MCF 10A (cell line): Measurements from ENCODE around the gene ZNF664. TPM values are rescaled to one million over a fixed set of nuclear protein-coding genes. Genes with fewer than 3 reads are reported as not detected.

ENCODE experiments used
- BruUV-seq: library from RNA; stranded (reverse); fragments of 400-500 nt; replicated peaks from 2 replicates; lab custom pipeline; 2021; lab: Mats Ljungman, UMichigan
- CTCF ChIA-PET: fragments of 300-600 bp; sonication (Branson Sonifier 250); formaldehyde crosslinking; extraction: SDS; loops from one replicate; lab custom pipeline; 2021; ENCODE audit warnings: antibody characterized with exemption, inconsistent platforms; lab: Yijun Ruan, JAX
- POLR2A ChIA-PET: fragments of 300-600, 350-650 bp; sonication (Branson Sonifier 250); formaldehyde crosslinking; extraction: SDS; loops from one replicate; lab custom pipeline; 2020; ENCODE audit warnings: antibody characterized with exemption, inconsistent platforms; lab: Yijun Ruan, JAX
- DNase-seq: peaks from one replicate; pipeline ENCODE4 v3.0.0-alpha.2; 2018; ENCODE audit not compliant: unreplicated experiment
- H3K27ac Mint-ChIP-seq: one replicate; pipeline ENCODE4 v1.8.0; 2022; ENCODE audit warnings: mild to moderate bottlenecking, low read depth, mixed read lengths; ENCODE audit not compliant: unreplicated experiment
- H3K27me3 Mint-ChIP-seq: one replicate; pipeline ENCODE4 v1.8.0; 2022; ENCODE audit warnings: mixed read lengths; ENCODE audit not compliant: insufficient read depth, unreplicated experiment
- H3K36me3 Mint-ChIP-seq: one replicate; pipeline ENCODE4 v1.8.0; 2022; ENCODE audit warnings: mild to moderate bottlenecking, moderate library complexity, mixed read lengths; ENCODE audit not compliant: insufficient read depth, unreplicated experiment
- H3K4me1 Mint-ChIP-seq: one replicate; pipeline ENCODE4 v1.8.0; 2022; ENCODE audit warnings: mixed read lengths; ENCODE audit not compliant: insufficient read depth, unreplicated experiment
- H3K4me3 Mint-ChIP-seq: one replicate; pipeline ENCODE4 v1.8.0; 2022; ENCODE audit warnings: mild to moderate bottlenecking, moderate library complexity, mixed read lengths; ENCODE audit not compliant: unreplicated experiment
- H3K9me3 Mint-ChIP-seq: one replicate; pipeline ENCODE4 v1.8.0; 2022; ENCODE audit warnings: mixed read lengths; ENCODE audit not compliant: unreplicated experiment
- intact Hi-C: fragments of 100-400 bp; cut with micrococcal nuclease; formaldehyde crosslinking; loops from 2 replicates; pipeline ENCODE4 v1.14.1; 2022
- total RNA-seq: library from RNA; stranded (reverse); gene quantifications from 2 replicates; pipeline ENCODE4 v1.2.3, GENCODE V29; 2022
- TF ChIP-seq, protein P1 (sequence below): fragments of 200-600 bp; IDR thresholded peaks from one replicate; pipeline ENCODE4 v1.8.0; 2022; ENCODE audit warnings: antibody characterized with exemption, mild to moderate bottlenecking; ENCODE audit not compliant: unreplicated experiment

The ZNF664 gene
- total RNA-seq, 1 experiment from 2014 or later, result 123 TPM

DNA sequence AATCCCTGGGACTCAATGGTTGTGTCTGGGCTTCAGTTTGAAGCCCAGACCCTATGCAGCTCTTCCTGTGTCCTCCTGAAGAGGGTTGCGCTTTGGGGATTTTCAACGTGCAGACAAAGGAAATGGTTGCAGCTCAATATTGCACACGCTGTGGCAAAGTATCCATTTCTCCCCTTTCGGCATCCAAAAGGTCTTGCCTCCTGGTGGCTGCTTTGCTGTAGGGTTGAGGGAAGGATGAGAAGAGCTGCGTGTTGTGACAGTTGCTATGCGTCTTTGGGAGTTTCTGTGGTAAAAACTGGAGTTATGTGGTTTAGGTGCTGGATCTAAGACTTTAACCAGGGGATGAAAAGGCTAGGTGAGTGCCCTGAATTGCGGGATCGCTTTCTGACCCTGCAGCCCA is 71.0 kb downstream of the ZNF664 start:
- Mint-ChIP-seq H3K27me3 (no peaks in the 10 kb centered on the region), H3K4me1 (peaks cover 5% of the 10 kb centered on the region), H3K4me3 (no peak overlapping the region), H3K27ac (no peak overlapping the region), H3K36me3 (peaks cover 5% of the 10 kb centered on the region), H3K9me3 (peaks cover 18% of the 10 kb centered on the region)
- TF ChIP-seq, protein P1, sequence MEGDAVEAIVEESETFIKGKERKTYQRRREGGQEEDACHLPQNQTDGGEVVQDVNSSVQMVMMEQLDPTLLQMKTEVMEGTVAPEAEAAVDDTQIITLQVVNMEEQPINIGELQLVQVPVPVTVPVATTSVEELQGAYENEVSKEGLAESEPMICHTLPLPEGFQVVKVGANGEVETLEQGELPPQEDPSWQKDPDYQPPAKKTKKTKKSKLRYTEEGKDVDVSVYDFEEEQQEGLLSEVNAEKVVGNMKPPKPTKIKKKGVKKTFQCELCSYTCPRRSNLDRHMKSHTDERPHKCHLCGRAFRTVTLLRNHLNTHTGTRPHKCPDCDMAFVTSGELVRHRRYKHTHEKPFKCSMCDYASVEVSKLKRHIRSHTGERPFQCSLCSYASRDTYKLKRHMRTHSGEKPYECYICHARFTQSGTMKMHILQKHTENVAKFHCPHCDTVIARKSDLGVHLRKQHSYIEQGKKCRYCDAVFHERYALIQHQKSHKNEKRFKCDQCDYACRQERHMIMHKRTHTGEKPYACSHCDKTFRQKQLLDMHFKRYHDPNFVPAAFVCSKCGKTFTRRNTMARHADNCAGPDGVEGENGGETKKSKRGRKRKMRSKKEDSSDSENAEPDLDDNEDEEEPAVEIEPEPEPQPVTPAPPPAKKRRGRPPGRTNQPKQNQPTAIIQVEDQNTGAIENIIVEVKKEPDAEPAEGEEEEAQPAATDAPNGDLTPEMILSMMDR, result no peak
- POLR2A ChIA-PET, result no interaction called here
- CTCF ChIA-PET, result interaction anchor here (0.5 to 2.1 kb wide), 8 partner anchors 8 to 723 kb away, joined by 3 to 11 read pairs (median 4); no protein-coding TSS in a partner anchor
- intact Hi-C loops, result no loop called here
- no TSS peak for BruUV-seq
- DNase-seq, result no peak

DNA sequence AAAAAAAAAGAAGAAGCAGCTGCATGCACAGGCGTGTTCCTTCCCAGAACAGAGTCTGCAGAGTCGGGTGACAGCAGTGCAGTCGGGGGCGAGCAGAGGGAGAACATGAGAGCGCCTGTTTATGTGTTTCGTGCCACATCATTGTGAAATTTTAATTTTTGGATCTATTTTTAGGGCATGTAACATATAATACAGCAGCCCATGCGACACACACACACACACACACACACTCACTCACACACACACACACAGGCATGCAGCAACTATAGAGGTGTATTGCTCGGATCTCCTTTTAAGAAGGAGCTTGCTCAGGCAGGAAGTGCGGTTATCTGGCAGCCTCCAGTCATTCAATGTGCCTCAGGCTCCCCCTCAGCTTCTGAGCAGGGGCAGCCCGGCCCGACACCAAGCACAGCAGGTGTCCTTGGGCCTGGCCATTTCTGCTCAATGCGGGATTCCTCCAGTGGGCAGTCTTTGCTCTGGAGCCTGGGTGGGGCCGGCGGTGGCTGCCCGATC is 71.8 kb downstream of the ZNF664 start:
- intact Hi-C loops, result no loop called here
- H3K4me3 Mint-ChIP-seq, result no peak overlapping the region
- POLR2A ChIA-PET, result interaction anchor here (0.7 kb wide), 1 partner anchor 865 kb away, joined by 3 read pairs; no protein-coding TSS in a partner anchor
- H3K27ac Mint-ChIP-seq, result no peak overlapping the region
- peaks cover 10% of the 10 kb centered on the region for H3K36me3 Mint-ChIP-seq
- CTCF ChIA-PET, result interaction anchor here (0.6 to 2.9 kb wide), 6 partner anchors 9 to 726 kb away, joined by 3 to 11 read pairs (median 4); no protein-coding TSS in a partner anchor
- H3K9me3 Mint-ChIP-seq, result peaks cover 18% of the 10 kb centered on the region
- peaks cover 5% of the 10 kb centered on the region for H3K4me1 Mint-ChIP-seq
- TF ChIP-seq, protein P1, result no peak
- BruUV-seq, result no TSS peak
- H3K27me3 Mint-ChIP-seq, result no peaks in the 10 kb centered on the region
- no peak for DNase-seq

DNA sequence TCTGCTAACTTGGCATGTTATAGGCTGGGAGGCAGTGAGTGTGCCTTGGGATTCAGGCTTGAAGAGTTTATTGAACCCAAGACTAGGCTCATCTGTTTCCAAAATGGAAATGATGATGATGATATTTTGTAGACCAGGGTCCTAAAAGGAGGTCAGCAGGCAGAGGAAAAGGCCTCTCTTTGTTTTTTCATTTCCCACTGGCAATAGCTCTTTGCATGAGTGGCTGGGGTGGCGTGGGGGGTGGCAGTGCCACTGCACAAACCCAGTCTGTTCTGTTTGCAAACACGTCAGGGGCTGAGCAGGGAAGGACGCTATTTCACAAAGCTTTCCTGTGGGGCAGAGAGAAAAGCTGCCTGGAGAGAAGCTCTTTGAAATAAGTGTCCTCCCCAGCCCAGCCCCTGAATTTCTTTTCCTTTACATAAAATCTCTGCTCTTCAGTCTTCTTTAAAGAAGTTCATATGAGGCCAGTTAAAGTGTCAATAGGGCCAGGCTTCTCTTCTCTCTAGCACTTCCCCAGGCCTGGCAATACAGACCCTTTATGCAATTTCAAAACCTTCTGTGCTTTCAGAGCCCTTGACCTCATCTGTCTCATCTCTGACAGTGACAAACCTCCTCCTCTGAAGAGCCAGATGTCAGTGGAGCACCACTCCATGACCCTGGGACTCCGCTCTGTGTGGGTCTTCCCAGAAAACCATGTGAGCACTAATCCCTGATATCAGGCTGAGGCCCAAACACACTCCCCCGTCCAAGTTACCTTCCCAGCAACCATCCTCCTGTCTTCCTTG is 72.8 kb downstream of the ZNF664 start:
- no peak for DNase-seq
- Mint-ChIP-seq H3K4me1 (peaks cover 5% of the 10 kb centered on the region), H3K27ac (no peak overlapping the region), H3K36me3 (peaks cover 10% of the 10 kb centered on the region), H3K27me3 (no peaks in the 10 kb centered on the region), H3K4me3 (no peak overlapping the region), H3K9me3 (peaks cover 18% of the 10 kb centered on the region)
- intact Hi-C loops, result no loop called here
- ChIA-PET POLR2A (no interaction called here), CTCF (interaction anchor here (0.6 to 2.9 kb wide), 9 partner anchors 9 to 725 kb away, joined by 3 to 10 read pairs (median 4); no protein-coding TSS in a partner anchor)
- TF ChIP-seq, protein P1, result no peak
- no TSS peak for BruUV-seq

DNA sequence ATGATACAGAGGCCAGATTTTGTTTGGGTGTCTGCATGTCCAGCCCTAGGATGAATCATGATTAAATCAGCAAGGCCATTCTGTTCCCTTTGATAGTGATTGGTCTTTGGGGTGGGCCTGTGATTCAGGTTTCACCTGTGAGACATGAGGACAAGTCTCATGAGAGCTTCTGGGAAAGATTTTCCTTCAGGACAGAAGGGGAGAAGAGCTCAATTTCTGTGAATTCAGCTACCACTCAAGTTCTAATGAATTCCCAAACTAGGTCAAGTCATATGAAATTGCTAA is 73.4 kb downstream of the ZNF664 start:
- CTCF ChIA-PET, result interaction anchor here (0.6 to 2.9 kb wide), 6 partner anchors 13 to 725 kb away, joined by 3 to 10 read pairs (median 3); no protein-coding TSS in a partner anchor
- POLR2A ChIA-PET, result no interaction called here
- H3K4me3 Mint-ChIP-seq, result no peak overlapping the region
- TF ChIP-seq, protein P1, result no peak
- no peak for DNase-seq
- peaks cover 18% of the 10 kb centered on the region for H3K9me3 Mint-ChIP-seq
- peaks cover 10% of the 10 kb centered on the region for H3K36me3 Mint-ChIP-seq
- no TSS peak for BruUV-seq
- no peaks in the 10 kb centered on the region for H3K27me3 Mint-ChIP-seq
- no peak overlapping the region for H3K27ac Mint-ChIP-seq
- H3K4me1 Mint-ChIP-seq, result peaks cover 5% of the 10 kb centered on the region
- intact Hi-C loops, result no loop called here
